ENCODE results near the gene DMXL1. TPM values are rescaled to one million over a fixed set of nuclear protein-coding genes. Genes with fewer than 3 reads are reported as not detected.

Gene DMXL1
- total and polyA plus RNA-seq, 11 donors: 8.2 to 39.0 (median 27.0) TPM

GRCh38 chr5:119055294-119055693, 15.6 kb upstream of the DMXL1 start:
- intact Hi-C loops (cut with DNase I): no loop called here

GRCh38 chr5:119058979-119059529, 11.8 kb upstream of the DMXL1 start:
- ATAC-seq: no peak
- Histone ChIP-seq H3K4me1 (peaks cover 0 to 7% (median 0%) of the 10 kb centered on the region in 12 donors), H3K27me3 (no peaks in the 10 kb centered on the region), H3K4me3 (no peak overlapping the region), H3K27ac (no peak overlapping the region), H3K9me3 (no peaks in the 10 kb centered on the region), H3K36me3 (no peaks in the 10 kb centered on the region)
- no peak for TF ChIP-seq CTCF (IDR thresholded peaks at IDR 0.05)
- TF ChIP-seq POLR2A (IDR thresholded peaks at IDR 0.05): no peak
- intact Hi-C loops (cut with DNase I): no loop called here
- DNase-seq: no peak

More at GRCh38 chr5:119055294-119055693, 15.6 kb upstream of the DMXL1 start:
- TF ChIP-seq POLR2A (IDR thresholded peaks at IDR 0.05) (no peak), CTCF (IDR thresholded peaks at IDR 0.05) (no peak)
- Histone ChIP-seq H3K9me3 (no peaks in the 10 kb centered on the region), H3K36me3 (no peaks in the 10 kb centered on the region), H3K4me1 (peaks cover 0 to 7% (median 0%) of the 10 kb centered on the region in 12 donors), H3K4me3 (no peak overlapping the region), H3K27ac (no peak overlapping the region), H3K27me3 (no peaks in the 10 kb centered on the region)
- WGBS, 4 donors: 90 to 96% (median 93%) methylated on average over 2 of the region's 2 CpGs
- DNase-seq: no peak
- ATAC-seq: no peak

- TF ChIP-seq CTCF (IDR thresholded peaks at IDR 0.05): no peak
- TF ChIP-seq POLR2A (IDR thresholded peaks at IDR 0.05): no peak
- Histone ChIP-seq H3K27ac (no peak overlapping the region), H3K4me3 (no peak overlapping the region), H3K9me3 (no peaks in the 10 kb centered on the region), H3K4me1 (peaks cover 0 to 9% (median 0%) of the 10 kb centered on the region in 12 donors), H3K27me3 (no peaks in the 10 kb centered on the region), H3K36me3 (no peaks in the 10 kb centered on the region)
- intact Hi-C loops (cut with DNase I): no loop called here
- DNase-seq: no peak
- no peak for ATAC-seq
Measured at GRCh38 chr5:119059740-119060255, 11.1 kb upstream of the DMXL1 start.

GRCh38 chr5:119063579-119064379, 7.1 kb upstream of the DMXL1 start:
- DNase-seq: no peak
- Histone ChIP-seq H3K27me3 (no peaks in the 10 kb centered on the region), H3K4me3 (no peak overlapping the region), H3K9me3 (no peaks in the 10 kb centered on the region), H3K27ac (no peak overlapping the region), H3K4me1 (peaks cover 0 to 9% (median 0%) of the 10 kb centered on the region in 12 donors), H3K36me3 (no peaks in the 10 kb centered on the region)
- 55 to 68% (median 59%) methylated on average over 5 of the region's 5 CpGs for WGBS, 4 donors
- ATAC-seq: no peak
- no peak for TF ChIP-seq CTCF (IDR thresholded peaks at IDR 0.05)
- TF ChIP-seq POLR2A (IDR thresholded peaks at IDR 0.05): no peak
- intact Hi-C loops (cut with DNase I): no loop called here

All from heart left ventricle (tissue), 16 donors.